Endothelial cell of umbilical vein (primary cell): ENCODE measurements around the gene FUT3. TPM values are rescaled to one million over a fixed set of nuclear protein-coding genes. Genes with fewer than 3 reads are reported as not detected.
A peak's percentile ranks its signal among the peaks of the same experiment; 100 is the strongest.

Experiments
- BruUV-seq: library from RNA; stranded (reverse); fragments of 400-500 nt; replicated peaks from 2 replicates; lab custom pipeline; 2021; lab: Mats Ljungman, UMichigan
- CTCF ChIA-PET: fragments of 300-600, 350-600 bp; sonication (Branson Sonifier 250); formaldehyde crosslinking; loops from one replicate; lab custom pipeline; 2021; ENCODE audit warnings: antibody characterized with exemption, inconsistent platforms; lab: Charles Lee
- POLR2A ChIA-PET: fragments of 300-600, 350-600 bp; sonication (Branson Sonifier 250); formaldehyde crosslinking; loops from one replicate; lab custom pipeline; 2021; ENCODE audit warnings: antibody characterized with exemption, inconsistent platforms; lab: Charles Lee
- DNase-seq: peaks from one replicate; pipeline ENCODE4 v3.0.0-alpha.2; 2011; ENCODE audit warnings: low read depth, low spot score
- FAIRE-seq: peaks from 2 replicates; lab custom pipeline; 2011; peaks lifted over from hg19 to GRCh38; lab: Jason Lieb, UNC
- H2AFZ ChIP-seq: 2 replicates; pipeline ENCODE4 v1.6.0; 2012; ENCODE audit warnings: low read depth, low read length, control low read depth, inconsistent platforms
- H3K27ac ChIP-seq: 2 replicates; pipeline ENCODE4 v1.5.1; 2011; ENCODE audit warnings: low read depth, mild to moderate bottlenecking, control low read depth, low read length, moderate library complexity; ENCODE audit not compliant: insufficient read depth
- H3K27me3 ChIP-seq, 2 experiments: 2 replicates each; pipeline versions ENCODE4 v1.6.0 to v1.6.1; 2011; ENCODE audit warnings: low read length in 2 of 2, mixed read lengths in 1 of 2; ENCODE audit not compliant: control insufficient read depth in 2 of 2, insufficient read depth in 2 of 2
- H3K36me3 ChIP-seq, 2 experiments: 2 replicates in 1 of 2; 3 replicates in 1 of 2; pipeline ENCODE4 v1.5.1; 2011; ENCODE audit warnings: low read length in 2 of 2, mild to moderate bottlenecking in 1 of 2, moderate library complexity in 1 of 2; ENCODE audit not compliant: control insufficient read depth in 2 of 2, insufficient read depth in 2 of 2; ENCODE audit errors: extremely low read depth in 1 of 2
- H3K4me1 ChIP-seq: 3 replicates; pipeline ENCODE4 v1.5.1; 2011; ENCODE audit warnings: mild to moderate bottlenecking, low read length; ENCODE audit not compliant: control insufficient read depth, insufficient read depth; ENCODE audit errors: extremely low read depth
- H3K4me2 ChIP-seq: 2 replicates; pipeline ENCODE4 v1.6.1; 2011; ENCODE audit warnings: low read length, control low read depth, mixed read lengths; ENCODE audit not compliant: insufficient read depth
- H3K4me3 ChIP-seq, 3 experiments: fragments of 200-600 bp in 1 of 3; sonication (generic), shearing (Covaris generic) in 1 of 3; replicated peaks in 1 of 3; 2 replicates each; pipeline ENCODE4 v1.5.1; 2011 to 2016; ENCODE audit warnings: control low read depth in 3 of 3, low read length in 3 of 3, mild to moderate bottlenecking in 2 of 3, inconsistent platforms in 1 of 3, low read depth in 1 of 3, moderate library complexity in 1 of 3; ENCODE audit not compliant: insufficient read depth in 1 of 3
- H3K79me2 ChIP-seq: 2 replicates; pipeline ENCODE4 v1.6.0; 2012; ENCODE audit warnings: low read length, inconsistent platforms; ENCODE audit not compliant: control insufficient read depth, insufficient read depth
- H3K9ac ChIP-seq: replicated peaks from 2 replicates; pipeline ENCODE3; 2011; ENCODE audit warnings: low read length, control low read depth; ENCODE audit not compliant: insufficient read depth; ENCODE audit errors: extremely low read depth
- H3K9me1 ChIP-seq: replicated peaks from 3 replicates; pipeline ENCODE4 v1.6.0; 2011; ENCODE audit warnings: mild to moderate bottlenecking, low read length; ENCODE audit not compliant: control insufficient read depth, insufficient read depth; ENCODE audit errors: extremely low read depth
- H3K9me3 ChIP-seq: replicated peaks from 2 replicates; pipeline ENCODE4 v1.5.1; 2012; ENCODE audit warnings: low read length, inconsistent platforms; ENCODE audit not compliant: control insufficient read depth, insufficient read depth
- H4K20me1 ChIP-seq: replicated peaks from 2 replicates; pipeline ENCODE3; 2011; ENCODE audit warnings: mild to moderate bottlenecking, low read length; ENCODE audit not compliant: control insufficient read depth, insufficient read depth; ENCODE audit errors: extremely low read depth
- CTCF ChIP-seq, 2 donors: IDR thresholded peaks; 1 replicate in 1 of 2; 2 replicates in 1 of 2; pipeline ENCODE4 v1.5.1; 2011; ENCODE audit warnings: low read length in 2 of 2, mild to moderate bottlenecking in 2 of 2, moderate library complexity in 2 of 2, control low read depth in 1 of 2, inconsistent platforms in 1 of 2, low read depth in 1 of 2; ENCODE audit not compliant: insufficient read depth in 1 of 2; ENCODE audit errors: extremely low read depth in 1 of 2
- EZH2 ChIP-seq: IDR thresholded peaks from 2 replicates; pipeline ENCODE4 v1.6.1; 2012; ENCODE audit warnings: borderline replicate concordance, low read depth, mild to moderate bottlenecking, moderate library complexity, low read length, inconsistent platforms; ENCODE audit not compliant: severe bottlenecking
- FOS ChIP-seq: IDR thresholded peaks from 2 replicates; pipeline ENCODE4 v1.6.1; 2011; ENCODE audit warnings: mild to moderate bottlenecking, low read length, moderate library complexity, borderline replicate concordance; ENCODE audit not compliant: insufficient read depth
- GATA2 ChIP-seq: IDR thresholded peaks from 2 replicates; pipeline ENCODE4 v1.7.0; 2011; ENCODE audit warnings: low read depth, mild to moderate bottlenecking, moderate library complexity, mixed read lengths, low read length; ENCODE audit not compliant: insufficient read length, insufficient read depth
- JUN ChIP-seq: IDR thresholded peaks from 2 replicates; pipeline ENCODE4 v1.6.1; 2011; ENCODE audit warnings: borderline replicate concordance, low read depth; ENCODE audit not compliant: insufficient read length, insufficient read depth
- MAX ChIP-seq: IDR thresholded peaks from 2 replicates; pipeline ENCODE4 v1.6.1; 2011; ENCODE audit not compliant: insufficient read depth, insufficient read length
- MYC ChIP-seq: IDR thresholded peaks from one replicate; pipeline ENCODE4 v1.6.1; 2011; ENCODE audit warnings: mild to moderate bottlenecking, low read depth, low read length
- POLR2A ChIP-seq: IDR thresholded peaks from 2 replicates; pipeline ENCODE4 v1.6.1; 2012; ENCODE audit warnings: low read depth, mild to moderate bottlenecking, control low read depth, low read length
- POLR2AphosphoS5 ChIP-seq: IDR thresholded peaks from 2 replicates; pipeline ENCODE4 v1.6.1; 2012; ENCODE audit warnings: low read depth, mild to moderate bottlenecking, control low read depth, low read length, moderate library complexity; ENCODE audit not compliant: insufficient read depth
- dilution Hi-C: fragments of 300-500 bp; cut with MboI; formaldehyde crosslinking; loops from one replicate; pipeline ENCODE4 v1.15.0; 2019; ENCODE audit warnings: low sequenced_read_pairs; ENCODE audit not compliant: extremely low pct_ligation_motif_present
- intact Hi-C: fragments of 100-400 bp; cut with micrococcal nuclease; formaldehyde crosslinking; loops from one replicate; pipeline ENCODE4 v1.10.0; 2022
- polyA plus RNA-seq, 4 experiments: library from polyadenylated mRNA; depleted of rRNA in 3 of 4; stranded (reverse) in 3 of 4; unstranded in 1 of 4; fragments of >200 nt; gene quantifications; 2 replicates each; pipeline versions ENCODE4 v1.2.1 to v1.2.3, GENCODE V29; 2011 to 2012; ENCODE audit warnings: missing spikeins in 1 of 4
- total RNA-seq: library from RNA; stranded (reverse); gene quantifications from 2 replicates; pipeline ENCODE4 v1.2.3, GENCODE V29; 2021

FUT3 gene
- total and polyA plus RNA-seq, 2 donors (not counting 3 experiments of a cell fraction or from before 2014, with no cell fraction given): not detected

- H3K9me3 ChIP-seq: no peaks in the 10 kb centered on the region
- peaks cover 5% of the 10 kb centered on the region for H3K4me1 ChIP-seq
- intact Hi-C loops (loop anchor here (2.0 to 10.0 kb wide), 2 partner anchors 17 to 179 kb away; no protein-coding TSS in a partner anchor), dilution Hi-C loops (no loop called here)
- ChIA-PET CTCF (interaction anchor here (1.0 to 1.9 kb wide), 3 partner anchors 23 to 86 kb away, joined by 3 to 42 read pairs (median 10); no protein-coding TSS in a partner anchor), POLR2A (no interaction called here)
- H3K27me3 ChIP-seq: peaks cover 2 to 7% of the 10 kb centered on the region in 2 experiments
- no peak overlapping the region for H3K4me2 ChIP-seq
- H3K27ac ChIP-seq: no peak overlapping the region
- no peaks in the 10 kb centered on the region for H3K79me2 ChIP-seq
- peaks cover 2% of the 10 kb centered on the region for H3K9me1 ChIP-seq
- no peak overlapping the region for H3K4me3 ChIP-seq
- DNase-seq (peak; percentile 34), FAIRE-seq (no peak)
- BruUV-seq: no TSS peak
- H2AFZ ChIP-seq: no peak overlapping the region
- no peak overlapping the region for H3K9ac ChIP-seq
- no peak for TF ChIP-seq POLR2A
- no peak for TF ChIP-seq MYC
- no peak for TF ChIP-seq JUN
- TF ChIP-seq POLR2AphosphoS5: no peak
- no peak for TF ChIP-seq GATA2
- no peak for TF ChIP-seq FOS
- peak; percentile 65 to 87 for TF ChIP-seq CTCF (IDR thresholded peaks at IDR 0.05; ENCODE audit: extremely low read depth in 1 of 2, insufficient read depth in 1 of 2, low read depth in 1 of 2, low read length in 2 of 2)
- TF ChIP-seq MAX: no peak
- peak; percentile 77 for TF ChIP-seq EZH2
- H4K20me1 ChIP-seq: no peaks in the 10 kb centered on the region
- H3K36me3 ChIP-seq: no peaks in the 10 kb centered on the region
Observed at GRCh38 chr19:5805462-5806132, 45.7 kb downstream of the FUT3 start.
